Erythroblast (primary cell): ENCODE measurements around the gene ANKAR.

Experiments
- GATA1 ChIP-seq: IDR thresholded peaks from 2 replicates; pipeline ENCODE4 v1.6.1; 2011; ENCODE audit warnings: low read depth, mild to moderate bottlenecking, control low read depth, low read length, moderate library complexity
- POLR2A ChIP-seq: IDR thresholded peaks from 2 replicates; pipeline ENCODE4 v1.6.1; 2011; ENCODE audit warnings: mild to moderate bottlenecking, low read length

DNA sequence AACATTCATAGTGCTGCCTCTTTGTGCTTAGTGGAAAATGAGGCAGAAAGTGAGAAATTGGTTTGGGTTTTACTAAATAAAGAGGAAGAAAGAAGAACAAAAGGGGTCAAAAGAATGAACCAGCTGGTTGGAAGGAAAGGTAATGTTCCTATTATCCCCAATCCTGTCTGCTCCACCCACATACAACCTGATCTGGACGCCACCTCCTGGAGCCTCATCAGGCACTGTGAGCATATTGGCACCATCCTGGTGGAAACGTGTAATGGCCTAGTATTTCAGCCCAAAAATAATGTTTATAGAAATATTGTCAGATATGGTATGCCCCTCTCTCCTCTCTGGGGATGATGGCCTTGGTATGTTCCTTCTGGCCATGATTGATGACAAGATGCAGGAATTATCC, 48.8 kb upstream of the ANKAR start:
- TF ChIP-seq POLR2A (no peak), GATA1 (no peak)
